K562 (cell line): ENCODE results near the gene ASPRV1. TPM values are rescaled to one million over a fixed set of nuclear protein-coding genes. Genes with fewer than 3 reads are reported as not detected.
A peak's percentile ranks its signal among the peaks of the same experiment; 100 is the strongest.

ENCODE experiments used
- ATAC-seq: fragments of 200-7000 bp; cut with Tn5 transposase; 3 replicates; pipeline ENCODE4 v1.9.1; 2020; ENCODE audit warnings: moderate library complexity
- BruUV-seq: library from RNA; stranded (reverse); fragments of 400-500 nt; replicated peaks from 2 replicates; lab custom pipeline; 2021; lab: Mats Ljungman, UMichigan
- CTCF ChIA-PET: fragments of 300-600 bp; formaldehyde crosslinking; extraction: SDS; loops from one replicate; lab custom pipeline; 2021; ENCODE audit warnings: low intra/inter-chr PET ratio; lab: Yijun Ruan, JAX
- POLR2A ChIA-PET: fragments of 300-600, 350-650 bp; sonication (Branson Sonifier 250); formaldehyde crosslinking; extraction: SDS; loops from one replicate; lab custom pipeline; 2021; ENCODE audit warnings: antibody characterized with exemption, inconsistent platforms; lab: Yijun Ruan, JAX
- DNase-seq, 4 experiments: peaks; one replicate each; pipeline versions ENCODE4 v3.0.0 to v3.0.0-alpha.2; 2011 to 2018; ENCODE audit warnings: low spot score in 3 of 4, mixed read lengths in 3 of 4; ENCODE audit errors: extremely low read depth in 1 of 4
- FAIRE-seq: peaks from 2 replicates; lab custom pipeline; 2011; peaks lifted over from hg19 to GRCh38; lab: Jason Lieb, UNC
- H2AFZ ChIP-seq: 2 replicates; pipeline ENCODE4 v1.6.0; 2011; ENCODE audit warnings: low read depth, low read length, control low read depth, inconsistent platforms
- H3K27ac ChIP-seq: fragments of 200-600 bp; 3 replicates; pipeline ENCODE4 v1.8.0; 2011; ENCODE audit warnings: low read depth, mild to moderate bottlenecking, control low read depth, inconsistent platforms, low read length, moderate library complexity, mixed read lengths; ENCODE audit errors: extremely low read depth
- H3K27me3 ChIP-seq, 2 experiments: fragments of 300-600 bp in 1 of 2; 2 replicates in 1 of 2; 3 replicates in 1 of 2; pipeline versions ENCODE4 v1.6.0 to v1.8.0; 2011; ENCODE audit warnings: inconsistent platforms in 2 of 2, low read length in 2 of 2, mild to moderate bottlenecking in 1 of 2, mixed read lengths in 1 of 2, moderate library complexity in 1 of 2; ENCODE audit not compliant: control insufficient read depth in 2 of 2, insufficient read depth in 2 of 2
- H3K36me3 ChIP-seq: fragments of 300-600 bp; 3 replicates; pipeline ENCODE4 v1.8.0; 2011; ENCODE audit warnings: mild to moderate bottlenecking, low read length, inconsistent platforms; ENCODE audit not compliant: control insufficient read depth, insufficient read depth
- H3K4me1 ChIP-seq, 2 experiments: fragments of 200-600 bp in 1 of 2; replicated peaks in 1 of 2; 2 replicates in 1 of 2; 3 replicates in 1 of 2; pipeline versions ENCODE4 v1.5.1 to v1.8.0; 2011; ENCODE audit warnings: inconsistent platforms in 2 of 2, low read length in 2 of 2, mild to moderate bottlenecking in 1 of 2, mixed read lengths in 1 of 2, moderate library complexity in 1 of 2; ENCODE audit not compliant: control insufficient read depth in 2 of 2, insufficient read depth in 2 of 2
- H3K4me2 ChIP-seq: 2 replicates; pipeline ENCODE4 v1.6.1; 2011; ENCODE audit warnings: low read length, control low read depth, inconsistent platforms, mixed read lengths; ENCODE audit not compliant: insufficient read depth
- H3K4me3 ChIP-seq: fragments of 200-600 bp; sonication (generic), shearing (Covaris generic); 2 replicates; pipeline ENCODE4 v1.5.1; 2016; ENCODE audit warnings: control low read depth, inconsistent platforms
- H3K79me2 ChIP-seq: fragments of 200-600 bp; 3 replicates; pipeline ENCODE4 v1.8.0; 2011; ENCODE audit warnings: low read length, inconsistent platforms; ENCODE audit not compliant: control insufficient read depth, insufficient read depth
- H3K9ac ChIP-seq, 2 experiments: 2 replicates each; pipeline versions ENCODE4 v1.6.0 to v1.6.1; 2011; ENCODE audit warnings: low read depth in 2 of 2, low read length in 2 of 2, control low read depth in 1 of 2, inconsistent platforms in 1 of 2, mild to moderate bottlenecking in 1 of 2, mixed read lengths in 1 of 2; ENCODE audit not compliant: insufficient read depth in 1 of 2
- H3K9me1 ChIP-seq: one replicate; pipeline ENCODE4 v1.6.0; 2011; ENCODE audit warnings: inconsistent platforms, mild to moderate bottlenecking, low read length, moderate library complexity; ENCODE audit not compliant: control insufficient read depth, insufficient read depth
- H3K9me3 ChIP-seq: replicated peaks from 2 replicates; pipeline ENCODE4 v1.5.1; 2011; ENCODE audit warnings: low read depth, low read length, inconsistent platforms; ENCODE audit not compliant: control insufficient read depth, insufficient read depth
- H4K20me1 ChIP-seq: replicated peaks from 2 replicates; pipeline ENCODE4 v1.6.1; 2011; ENCODE audit warnings: low read length, inconsistent platforms, mixed read lengths; ENCODE audit not compliant: control insufficient read depth, insufficient read depth
- ATF3 ChIP-seq, 2 experiments: fragments of 450-650 bp in 1 of 2; sonication (generic) in 1 of 2; formaldehyde crosslinking in 1 of 2; IDR thresholded peaks in 1 of 2; conservative IDR thresholded peaks in 1 of 2; 2 replicates each; pipeline versions ENCODE4 v1.6.1 to v1.8.1; 2016 to 2023; ENCODE audit warnings: mild to moderate bottlenecking in 2 of 2, moderate library complexity in 2 of 2, inconsistent platforms in 1 of 2, missing genetic modification reagents in 1 of 2
- ATF4 ChIP-seq: fragments of 450-650 bp; formaldehyde crosslinking; IDR thresholded peaks from 2 replicates; pipeline ENCODE4 v1.4.0; 2022; ENCODE audit warnings: mild to moderate bottlenecking, moderate library complexity
- ATF7 ChIP-seq: fragments of 450-650 bp; IDR thresholded peaks from 2 replicates; pipeline ENCODE4 v1.7.1; 2014; ENCODE audit warnings: mild to moderate bottlenecking, moderate library complexity
- CEBPG ChIP-seq, 3 experiments: fragments of 200-800 bp in 1 of 3; sonication (Bioruptor generic) in 1 of 3; sonication (generic) in 1 of 3; formaldehyde crosslinking in 1 of 3; IDR thresholded peaks in 2 of 3; conservative IDR thresholded peaks in 1 of 3; 2 replicates each; pipeline versions ENCODE4 v1.6.1 to v1.8.0; 2016 to 2022; ENCODE audit warnings: missing compliant biosample characterization in 2 of 3, missing genetic modification characterization in 2 of 3, mild to moderate bottlenecking in 1 of 3, missing genetic modification reagents in 1 of 3
- CXXC5 ChIP-seq: fragments of 250-450 bp; sonication (Bioruptor Pico); IDR thresholded peaks from 2 replicates; pipeline ENCODE4 v1.8.0; 2022; ENCODE audit warnings: inconsistent platforms, mild to moderate bottlenecking, moderate library complexity
- E4F1 ChIP-seq: fragments of 250-450 bp; sonication (Bioruptor Pico); IDR thresholded peaks from 2 replicates; pipeline ENCODE4 v1.5.0; 2021; ENCODE audit warnings: mild to moderate bottlenecking, borderline replicate concordance
- NR2C2 ChIP-seq, 2 experiments: fragments of 200-800 bp in 1 of 2; sonication (Bioruptor generic) in 1 of 2; sonication (generic) in 1 of 2; formaldehyde crosslinking in 1 of 2; IDR thresholded peaks; 2 replicates each; pipeline versions ENCODE4 v1.6.1 to v1.8.0; 2016 to 2022; ENCODE audit warnings: mild to moderate bottlenecking in 1 of 2, missing compliant biosample characterization in 1 of 2, missing genetic modification characterization in 1 of 2, missing genetic modification reagents in 1 of 2
- SOX6 ChIP-seq: fragments of 450-650 bp; IDR thresholded peaks from 2 replicates; pipeline ENCODE4 v1.6.1; 2014; ENCODE audit warnings: mild to moderate bottlenecking
- TRIM24 ChIP-seq, 2 experiments: fragments of 450-650 bp; IDR thresholded peaks; 2 replicates each; pipeline ENCODE4 v1.6.1; 2016
- ZNF175 ChIP-seq: fragments of 200-800 bp; sonication (Bioruptor generic); IDR thresholded peaks from 2 replicates; pipeline ENCODE4 v1.6.1; 2016; ENCODE audit warnings: low read depth, mild to moderate bottlenecking, missing genetic modification characterization, missing compliant biosample characterization
- ZNF395 ChIP-seq: fragments of 200-800 bp; sonication (Bioruptor generic); IDR thresholded peaks from 2 replicates; pipeline ENCODE4 v1.6.1; 2017; ENCODE audit warnings: missing genetic modification characterization, missing compliant biosample characterization
- ZNF586 ChIP-seq: fragments of 450-650 bp; formaldehyde crosslinking; conservative IDR thresholded peaks from 2 replicates; pipeline ENCODE4 v1.4.0; 2020; ENCODE audit warnings: mild to moderate bottlenecking, moderate library complexity
- ZNF589 ChIP-seq: fragments of 200-800 bp; sonication (Bioruptor generic); IDR thresholded peaks from 2 replicates; pipeline ENCODE4 v1.6.1; 2016; ENCODE audit warnings: low read depth, missing genetic modification characterization, missing compliant biosample characterization
- WGBS: fragments of 100-300 bp; shearing (Covaris generic); methylation state at CpG from one replicate; pipeline ENCODE4 v1.1.6; 2016; ENCODE audit warnings: low coverage, mixed read lengths; ENCODE audit not compliant: insufficient coverage; ENCODE audit errors: missing lambda C conversion rate; 5-methylcytosine and 5-hydroxymethylcytosine counted together
- in situ Hi-C: fragments of 300-500 bp; cut with MboI; formaldehyde crosslinking; loops from 4 replicates; pipeline ENCODE4 v1.15.0; 2018; ENCODE audit warnings: inconsistent platforms, mixed read lengths
- intact Hi-C: fragments of 100-400 bp; cut with micrococcal nuclease; formaldehyde crosslinking; loops from 2 replicates; pipeline ENCODE4 v1.14.2; 2022
- polyA plus RNA-seq, 8 experiments: library from polyadenylated mRNA; depleted of rRNA in 4 of 8; stranded (reverse) in 5 of 8; unstranded in 3 of 8; fragments of >200 nt; fragmentation: Nextera tagmentation in 2 of 8; fragmentation: Illumina TruSeq in 1 of 8; extraction: Ambion mirVana in 2 of 8; extraction: Trizol in 1 of 8; gene quantifications; 2 replicates each; pipeline versions ENCODE4 v1.2.1 to v1.2.3, GENCODE V29; 2011 to 2014; ENCODE audit warnings: inconsistent platforms in 1 of 8, missing spikeins in 1 of 8
- total RNA-seq, 7 experiments: library from RNA; depleted of rRNA in 6 of 7; stranded (reverse); fragments of >200 nt in 6 of 7; fragmentation: Illumina TruSeq in 2 of 7; extraction: Trizol in 2 of 7; gene quantifications; 2 replicates each; pipeline versions ENCODE4 v1.2.1 to v1.2.3, GENCODE V29; 2011 to 2021; ENCODE audit warnings: low replicate concordance in 1 of 7

ASPRV1 gene
- total and polyA plus RNA-seq, 9 of the 15 experiments (the other 6 are each of a cell fraction or from before 2014, with no cell fraction given), result 0.17 to 0.72 (median 0.47) TPM; not detected in 1

DNA sequence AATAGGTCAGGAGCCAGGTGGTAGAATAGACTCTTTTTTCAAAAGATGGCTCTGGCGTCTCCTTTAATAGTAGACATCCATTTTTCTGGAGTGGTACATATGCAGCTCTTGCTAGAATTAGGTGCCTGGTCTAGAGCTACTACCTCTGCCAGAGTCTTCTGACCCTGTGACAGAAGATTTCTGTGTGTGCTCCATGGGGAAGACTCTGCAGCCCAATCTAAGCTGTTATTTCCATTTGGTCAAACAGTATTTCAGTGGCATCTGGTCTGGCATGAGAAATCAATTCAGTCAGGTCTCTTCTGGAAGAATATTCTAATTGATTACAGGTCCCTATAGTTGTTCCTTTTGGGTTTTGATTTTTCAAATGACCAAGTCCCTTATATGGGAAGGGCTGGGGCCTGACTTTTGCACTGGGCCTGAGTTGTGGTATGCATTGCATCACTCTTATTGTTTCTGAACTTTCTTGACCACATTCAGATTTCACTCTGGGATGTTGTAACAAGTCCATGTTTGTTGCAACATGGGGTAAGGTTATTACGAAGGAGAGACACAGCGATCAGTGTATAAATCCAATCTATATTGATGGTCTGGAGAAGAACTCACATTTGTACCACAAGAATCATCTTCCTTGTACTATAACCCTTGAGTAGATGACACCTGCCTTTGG lies 34.4 kb downstream of the ASPRV1 start:
- H3K9ac ChIP-seq, result no peak overlapping the region
- no peaks in the 10 kb centered on the region for H4K20me1 ChIP-seq
- ChIA-PET POLR2A (interaction anchor here (0.6 kb wide), 1 partner anchor 9 kb away, joined by 4 read pairs; no protein-coding TSS in a partner anchor), CTCF (no interaction called here)
- peaks cover 18% of the 10 kb centered on the region; the same call in 2 of the 3 replicates for H3K79me2 ChIP-seq
- H3K36me3 ChIP-seq, result peaks cover 73% of the 10 kb centered on the region
- H3K27ac ChIP-seq, result no peak overlapping the region
- H3K27me3 ChIP-seq, result no peaks in the 10 kb centered on the region
- H3K4me2 ChIP-seq, result no peak overlapping the region
- H3K4me3 ChIP-seq, result no peak overlapping the region
- in situ Hi-C loops, result loop anchor here (5.0 kb wide), 1 partner anchor 215 kb away; no protein-coding TSS in a partner anchor
- no TSS peak for BruUV-seq
- 60% methylated on average over 3 of the region's 3 CpGs for WGBS
- 0 out of 3 replicates have a peak, but pooled peaks have one; percentile 14 for ATAC-seq
- H3K4me1 ChIP-seq, result peaks cover under 1 to 4% of the 10 kb centered on the region in 2 experiments; a peak in 1 of 5 replicates
- intact Hi-C loops, result no loop called here
- no peak for FAIRE-seq
- no peak for DNase-seq
- no peaks in the 10 kb centered on the region for H3K9me1 ChIP-seq
- no peaks in the 10 kb centered on the region for H3K9me3 ChIP-seq
- no peak overlapping the region for H2AFZ ChIP-seq
- TF ChIP-seq NR2C2 (CRISPR knock-in tag; IDR thresholded peaks at IDR 0.05) (no peak), NR2C2 (tag; IDR thresholded peaks at IDR 0.05) (peak; percentile 34; the same call in 1 of the 2 replicates), ZNF586 (no peak), CXXC5 (0 out of 2 replicates have a peak, but pooled peaks have one; percentile 15), TRIM24 (IDR thresholded peaks at IDR 0.05) (peak in 1 of 2 experiments; percentile 59; a peak in 1 of 4 replicates), ZNF395 (CRISPR knock-in tag) (no peak), ATF3 (IDR thresholded peaks at IDR 0.05) (peak; percentile 66), ATF3 (CRISPR knock-in tag; conservative IDR thresholded peaks at IDR 0.05) (no peak), ATF4 (peak; percentile 68; the same call in 1 of the 2 replicates), ZNF175 (CRISPR knock-in tag) (peak; percentile 28; the same call in 1 of the 2 replicates), E4F1 (CRISPR knock-in tag) (no peak), SOX6 (peak; percentile 69), ZNF589 (CRISPR knock-in tag) (peak; percentile 27; the same call in 1 of the 2 replicates), CEBPG (CRISPR knock-in tag; IDR thresholded peaks at IDR 0.05) (peak; percentile 79), CEBPG (tag; conservative IDR thresholded peaks at IDR 0.05 in 1 of 2, IDR thresholded peaks at IDR 0.05 in 1 of 2) (peak; percentile 90 to 98), ATF7 (0 out of 2 replicates have a peak, but pooled peaks have one; percentile 31)
